ENCODE results near the gene ISG15. TPM values are rescaled to one million over a fixed set of nuclear protein-coding genes. Genes with fewer than 3 reads are reported as not detected.

Gene ISG15
- total and polyA plus RNA-seq, 2 of the 13 experiments (the other 11 are each of a cell fraction or from before 2014, with no cell fraction given): 42.1 to 54.9 TPM

- TF ChIP-seq, protein P1, sequence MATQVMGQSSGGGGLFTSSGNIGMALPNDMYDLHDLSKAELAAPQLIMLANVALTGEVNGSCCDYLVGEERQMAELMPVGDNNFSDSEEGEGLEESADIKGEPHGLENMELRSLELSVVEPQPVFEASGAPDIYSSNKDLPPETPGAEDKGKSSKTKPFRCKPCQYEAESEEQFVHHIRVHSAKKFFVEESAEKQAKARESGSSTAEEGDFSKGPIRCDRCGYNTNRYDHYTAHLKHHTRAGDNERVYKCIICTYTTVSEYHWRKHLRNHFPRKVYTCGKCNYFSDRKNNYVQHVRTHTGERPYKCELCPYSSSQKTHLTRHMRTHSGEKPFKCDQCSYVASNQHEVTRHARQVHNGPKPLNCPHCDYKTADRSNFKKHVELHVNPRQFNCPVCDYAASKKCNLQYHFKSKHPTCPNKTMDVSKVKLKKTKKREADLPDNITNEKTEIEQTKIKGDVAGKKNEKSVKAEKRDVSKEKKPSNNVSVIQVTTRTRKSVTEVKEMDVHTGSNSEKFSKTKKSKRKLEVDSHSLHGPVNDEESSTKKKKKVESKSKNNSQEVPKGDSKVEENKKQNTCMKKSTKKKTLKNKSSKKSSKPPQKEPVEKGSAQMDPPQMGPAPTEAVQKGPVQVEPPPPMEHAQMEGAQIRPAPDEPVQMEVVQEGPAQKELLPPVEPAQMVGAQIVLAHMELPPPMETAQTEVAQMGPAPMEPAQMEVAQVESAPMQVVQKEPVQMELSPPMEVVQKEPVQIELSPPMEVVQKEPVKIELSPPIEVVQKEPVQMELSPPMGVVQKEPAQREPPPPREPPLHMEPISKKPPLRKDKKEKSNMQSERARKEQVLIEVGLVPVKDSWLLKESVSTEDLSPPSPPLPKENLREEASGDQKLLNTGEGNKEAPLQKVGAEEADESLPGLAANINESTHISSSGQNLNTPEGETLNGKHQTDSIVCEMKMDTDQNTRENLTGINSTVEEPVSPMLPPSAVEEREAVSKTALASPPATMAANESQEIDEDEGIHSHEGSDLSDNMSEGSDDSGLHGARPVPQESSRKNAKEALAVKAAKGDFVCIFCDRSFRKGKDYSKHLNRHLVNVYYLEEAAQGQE (IDR thresholded peaks at IDR 0.05; ENCODE audit: borderline replicate concordance in 1 of 2, low read depth in 1 of 2, low read length in 2 of 2): no peak
- TF ChIP-seq IRF2 (CRISPR knock-in tag; IDR thresholded peaks at IDR 0.05): peak; percentile 97
- TF ChIP-seq CENPBD1 (CRISPR knock-in tag; IDR thresholded peaks at IDR 0.05; ENCODE audit: borderline replicate concordance, low read depth): no peak
- TF ChIP-seq, protein P2, sequence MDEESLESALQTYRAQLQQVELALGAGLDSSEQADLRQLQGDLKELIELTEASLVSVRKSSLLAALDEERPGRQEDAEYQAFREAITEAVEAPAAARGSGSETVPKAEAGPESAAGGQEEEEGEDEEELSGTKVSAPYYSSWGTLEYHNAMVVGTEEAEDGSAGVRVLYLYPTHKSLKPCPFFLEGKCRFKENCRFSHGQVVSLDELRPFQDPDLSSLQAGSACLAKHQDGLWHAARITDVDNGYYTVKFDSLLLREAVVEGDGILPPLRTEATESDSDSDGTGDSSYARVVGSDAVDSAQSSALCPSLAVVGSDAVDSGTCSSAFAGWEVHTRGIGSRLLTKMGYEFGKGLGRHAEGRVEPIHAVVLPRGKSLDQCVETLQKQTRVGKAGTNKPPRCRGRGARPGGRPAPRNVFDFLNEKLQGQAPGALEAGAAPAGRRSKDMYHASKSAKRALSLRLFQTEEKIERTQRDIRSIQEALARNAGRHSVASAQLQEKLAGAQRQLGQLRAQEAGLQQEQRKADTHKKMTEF (CRISPR knock-in tag; IDR thresholded peaks at IDR 0.05): peak; percentile 87
- peak; percentile 97 for TF ChIP-seq SPEN (CRISPR knock-in tag; IDR thresholded peaks at IDR 0.05; ENCODE audit: low read depth)
- peak; percentile 78; the same call in 1 of the 2 replicates for TF ChIP-seq HOXA5 (CRISPR knock-in tag; IDR thresholded peaks at IDR 0.05)
- no peak for TF ChIP-seq PLRG1 (conservative IDR thresholded peaks at IDR 0.05)
- no peak for TF ChIP-seq MBD4 (IDR thresholded peaks at IDR 0.05; ENCODE audit: borderline replicate concordance, low read length)
- peak; percentile 40; the same call in 1 of the 2 replicates for TF ChIP-seq ZNF567 (CRISPR knock-in tag; IDR thresholded peaks at IDR 0.05; ENCODE audit: borderline replicate concordance)
- TF ChIP-seq MXD1 (CRISPR knock-in tag; IDR thresholded peaks at IDR 0.05): 0 out of 2 replicates have a peak, but pooled peaks have one; percentile 14
- no peak; the same call in 1 of the 2 replicates for TF ChIP-seq ZNF790 (CRISPR knock-in tag; IDR thresholded peaks at IDR 0.05; ENCODE audit: borderline replicate concordance)
- TF ChIP-seq, protein P3, sequence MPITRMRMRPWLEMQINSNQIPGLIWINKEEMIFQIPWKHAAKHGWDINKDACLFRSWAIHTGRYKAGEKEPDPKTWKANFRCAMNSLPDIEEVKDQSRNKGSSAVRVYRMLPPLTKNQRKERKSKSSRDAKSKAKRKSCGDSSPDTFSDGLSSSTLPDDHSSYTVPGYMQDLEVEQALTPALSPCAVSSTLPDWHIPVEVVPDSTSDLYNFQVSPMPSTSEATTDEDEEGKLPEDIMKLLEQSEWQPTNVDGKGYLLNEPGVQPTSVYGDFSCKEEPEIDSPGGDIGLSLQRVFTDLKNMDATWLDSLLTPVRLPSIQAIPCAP (CRISPR knock-in tag; IDR thresholded peaks at IDR 0.05; ENCODE audit: low read depth): peak; percentile 82
- no peak for TF ChIP-seq PAX8 (CRISPR knock-in tag; IDR thresholded peaks at IDR 0.05; ENCODE audit: borderline replicate concordance)
- TF ChIP-seq HMG20B (CRISPR knock-in tag; conservative IDR thresholded peaks at IDR 0.05): no peak; the same call in 1 of the 2 replicates
- TF ChIP-seq ZNF557 (CRISPR knock-in tag; IDR thresholded peaks at IDR 0.05): no peak
- TF ChIP-seq GLI4 (CRISPR knock-in tag; IDR thresholded peaks at IDR 0.05; ENCODE audit: borderline replicate concordance): 0 out of 2 replicates have a peak, but pooled peaks have one; percentile 23
- no peak for TF ChIP-seq ZNF484 (CRISPR knock-in tag; IDR thresholded peaks at IDR 0.05; ENCODE audit: borderline replicate concordance, low read depth)
- TF ChIP-seq ZNF180 (CRISPR knock-in tag; IDR thresholded peaks at IDR 0.05; ENCODE audit: borderline replicate concordance, low read depth): no peak
- TF ChIP-seq ZBTB42 (CRISPR knock-in tag; IDR thresholded peaks at IDR 0.05): 0 out of 2 replicates have a peak, but pooled peaks have one; percentile 36
- TF ChIP-seq, protein P4, sequence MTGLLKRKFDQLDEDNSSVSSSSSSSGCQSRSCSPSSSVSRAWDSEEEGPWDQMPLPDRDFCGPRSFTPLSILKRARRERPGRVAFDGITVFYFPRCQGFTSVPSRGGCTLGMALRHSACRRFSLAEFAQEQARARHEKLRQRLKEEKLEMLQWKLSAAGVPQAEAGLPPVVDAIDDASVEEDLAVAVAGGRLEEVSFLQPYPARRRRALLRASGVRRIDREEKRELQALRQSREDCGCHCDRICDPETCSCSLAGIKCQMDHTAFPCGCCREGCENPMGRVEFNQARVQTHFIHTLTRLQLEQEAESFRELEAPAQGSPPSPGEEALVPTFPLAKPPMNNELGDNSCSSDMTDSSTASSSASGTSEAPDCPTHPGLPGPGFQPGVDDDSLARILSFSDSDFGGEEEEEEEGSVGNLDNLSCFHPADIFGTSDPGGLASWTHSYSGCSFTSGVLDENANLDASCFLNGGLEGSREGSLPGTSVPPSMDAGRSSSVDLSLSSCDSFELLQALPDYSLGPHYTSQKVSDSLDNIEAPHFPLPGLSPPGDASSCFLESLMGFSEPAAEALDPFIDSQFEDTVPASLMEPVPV (CRISPR knock-in tag; IDR thresholded peaks at IDR 0.05): peak; percentile 29; the same call in 1 of the 2 replicates
Observed at GRCh38 chr1:1006305-1007159, 6.8 kb upstream of the ISG15 start (continued).

Data from HepG2 (cell line).